ENCODE results near the gene ZMYND11.

- TF ChIP-seq CTCF (IDR thresholded peaks at IDR 0.05; ENCODE audit: low read length) (peak; percentile 44), EZH2 (IDR thresholded peaks at IDR 0.05; ENCODE audit: borderline replicate concordance, low read length) (no peak)
Observed at GRCh38 chr10:137031-137430, 1.8 kb downstream of the ZMYND11 start.

Measured in OCI-LY1 (cell line).